ENCODE measurements around the gene SLC6A7. TPM values are rescaled to one million over a fixed set of nuclear protein-coding genes. Genes with fewer than 3 reads are reported as not detected.

SLC6A7 gene
- total and polyA plus RNA-seq, 2 donors from 2014 or later: not detected

DNA sequence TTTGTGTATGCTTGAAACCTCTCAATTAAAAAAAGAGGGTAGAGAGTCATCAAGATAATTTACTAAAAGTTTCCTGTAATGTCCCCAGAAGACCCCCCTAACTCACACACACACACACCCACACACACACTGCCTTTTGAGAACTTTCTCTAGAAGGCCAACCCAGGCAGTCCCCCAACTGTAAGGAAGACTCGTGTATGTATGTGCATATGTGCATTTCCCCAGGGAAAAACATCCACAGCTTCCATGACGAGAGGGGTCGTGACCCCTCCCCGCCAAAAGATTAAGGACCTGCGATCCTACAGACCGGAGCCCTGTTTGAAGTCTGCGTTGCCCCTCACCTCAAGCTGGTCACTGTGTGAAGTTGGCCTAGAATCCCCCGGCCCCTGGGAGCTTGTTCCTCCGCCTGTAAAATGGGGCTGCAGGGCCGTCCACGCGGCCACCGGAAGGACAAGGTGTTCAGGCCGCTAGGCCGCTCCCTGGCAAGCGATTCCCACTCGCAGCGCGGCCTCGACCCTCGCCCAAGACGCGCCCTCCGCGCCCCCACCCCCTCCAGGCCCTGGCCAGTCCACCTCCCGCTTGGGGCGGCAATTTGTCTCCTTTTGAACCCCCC is 23.7 kb upstream of the SLC6A7 start:
- H3K9me3 ChIP-seq (ENCODE audit: control insufficient read depth in 2 of 3, insufficient read depth in 1 of 3, low read length in 3 of 3): no peaks in the 10 kb centered on the region
- TF ChIP-seq, protein P1, sequence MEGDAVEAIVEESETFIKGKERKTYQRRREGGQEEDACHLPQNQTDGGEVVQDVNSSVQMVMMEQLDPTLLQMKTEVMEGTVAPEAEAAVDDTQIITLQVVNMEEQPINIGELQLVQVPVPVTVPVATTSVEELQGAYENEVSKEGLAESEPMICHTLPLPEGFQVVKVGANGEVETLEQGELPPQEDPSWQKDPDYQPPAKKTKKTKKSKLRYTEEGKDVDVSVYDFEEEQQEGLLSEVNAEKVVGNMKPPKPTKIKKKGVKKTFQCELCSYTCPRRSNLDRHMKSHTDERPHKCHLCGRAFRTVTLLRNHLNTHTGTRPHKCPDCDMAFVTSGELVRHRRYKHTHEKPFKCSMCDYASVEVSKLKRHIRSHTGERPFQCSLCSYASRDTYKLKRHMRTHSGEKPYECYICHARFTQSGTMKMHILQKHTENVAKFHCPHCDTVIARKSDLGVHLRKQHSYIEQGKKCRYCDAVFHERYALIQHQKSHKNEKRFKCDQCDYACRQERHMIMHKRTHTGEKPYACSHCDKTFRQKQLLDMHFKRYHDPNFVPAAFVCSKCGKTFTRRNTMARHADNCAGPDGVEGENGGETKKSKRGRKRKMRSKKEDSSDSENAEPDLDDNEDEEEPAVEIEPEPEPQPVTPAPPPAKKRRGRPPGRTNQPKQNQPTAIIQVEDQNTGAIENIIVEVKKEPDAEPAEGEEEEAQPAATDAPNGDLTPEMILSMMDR (IDR thresholded peaks at IDR 0.05; ENCODE audit: borderline replicate concordance, extremely low read depth, insufficient read depth): no peak
- H3K27ac ChIP-seq (ENCODE audit: low read depth in 2 of 2, low read length in 2 of 2): no peak overlapping the region
- H3K36me3 ChIP-seq (ENCODE audit: control insufficient read depth in 2 of 3, insufficient read depth in 3 of 3, low read length in 3 of 3): no peaks in the 10 kb centered on the region
- intact Hi-C loops (cut with DNase I): no loop called here
- H3K9ac ChIP-seq (ENCODE audit: low read length in 3 of 3): no peak overlapping the region
- FAIRE-seq (no peak), DNase-seq (no peak)
- peaks cover 5% of the 10 kb centered on the region for H3K27me3 ChIP-seq (ENCODE audit: control insufficient read depth, insufficient read depth, low read length)
- peaks cover 0 to 9% (median 6%) of the 10 kb centered on the region in 3 donors for H3K4me1 ChIP-seq (ENCODE audit: control insufficient read depth in 2 of 3, insufficient read depth in 2 of 3, low read depth in 1 of 3, low read length in 3 of 3)
- H3K4me3 ChIP-seq (ENCODE audit: low read length in 3 of 3): no peak overlapping the region

DNA sequence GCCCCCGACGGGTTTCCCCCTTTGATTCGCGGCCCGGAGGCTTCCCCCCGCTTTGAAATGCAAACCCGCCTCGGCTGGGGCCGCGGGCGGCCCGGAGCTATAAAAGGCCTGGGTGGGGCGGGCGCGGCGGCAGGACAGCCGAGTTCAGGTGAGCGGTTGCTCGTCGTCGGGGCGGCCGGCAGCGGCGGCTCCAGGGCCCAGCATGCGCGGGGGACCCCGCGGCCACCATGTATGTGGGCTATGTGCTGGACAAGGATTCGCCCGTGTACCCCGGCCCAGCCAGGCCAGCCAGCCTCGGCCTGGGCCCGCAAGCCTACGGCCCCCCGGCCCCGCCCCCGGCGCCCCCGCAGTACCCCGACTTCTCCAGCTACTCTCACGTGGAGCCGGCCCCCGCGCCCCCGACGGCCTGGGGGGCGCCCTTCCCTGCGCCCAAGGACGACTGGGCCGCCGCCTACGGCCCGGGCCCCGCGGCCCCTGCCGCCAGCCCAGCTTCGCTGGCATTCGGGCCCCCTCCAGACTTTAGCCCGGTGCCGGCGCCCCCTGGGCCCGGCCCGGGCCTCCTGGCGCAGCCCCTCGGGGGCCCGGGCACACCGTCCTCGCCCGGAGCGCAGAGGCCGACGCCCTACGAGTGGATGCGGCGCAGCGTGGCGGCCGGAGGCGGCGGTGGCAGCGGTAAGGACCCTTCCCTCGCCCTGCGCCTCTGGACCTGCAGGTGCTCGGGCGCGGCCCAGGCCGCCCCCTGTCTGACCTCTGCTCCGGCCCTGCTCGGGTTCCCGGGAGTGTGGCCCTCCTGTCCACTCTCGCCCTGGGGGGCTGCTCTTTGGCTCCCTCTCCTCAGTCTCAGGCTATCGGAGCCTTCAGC is 23.0 kb upstream of the SLC6A7 start, which contains the start of gene CDX1:
Gene CDX1 (plus strand): TSS at position 129 of the 862 bp plus-strand sequence. CDS start 99 bp downstream, at position 228.
- Histone ChIP-seq H3K36me3 (ENCODE audit: control insufficient read depth in 2 of 3, insufficient read depth in 3 of 3, low read length in 3 of 3) (no peaks in the 10 kb centered on the region), H3K4me1 (ENCODE audit: control insufficient read depth in 2 of 3, insufficient read depth in 2 of 3, low read depth in 1 of 3, low read length in 3 of 3) (peaks cover 0 to 6% (median 0%) of the 10 kb centered on the region in 3 donors), H3K9ac (ENCODE audit: low read length in 3 of 3) (no peak within 1 kb of the TSS), H3K27ac (ENCODE audit: low read depth in 2 of 2, low read length in 2 of 2) (no peak within 1 kb of the TSS), H3K27me3 (ENCODE audit: control insufficient read depth, insufficient read depth, low read length) (peaks cover 5% of the 10 kb centered on the region), H3K4me3 (ENCODE audit: low read length in 3 of 3) (no peak within 1 kb of the TSS), H3K9me3 (ENCODE audit: control insufficient read depth in 2 of 3, insufficient read depth in 1 of 3, low read length in 3 of 3) (no peaks in the 10 kb centered on the region)
- FAIRE-seq (no peak), DNase-seq (no peak)
- intact Hi-C loops (cut with DNase I): no loop called here
- TF ChIP-seq, protein P1 (IDR thresholded peaks at IDR 0.05; ENCODE audit: borderline replicate concordance, extremely low read depth, insufficient read depth): no peak

DNA sequence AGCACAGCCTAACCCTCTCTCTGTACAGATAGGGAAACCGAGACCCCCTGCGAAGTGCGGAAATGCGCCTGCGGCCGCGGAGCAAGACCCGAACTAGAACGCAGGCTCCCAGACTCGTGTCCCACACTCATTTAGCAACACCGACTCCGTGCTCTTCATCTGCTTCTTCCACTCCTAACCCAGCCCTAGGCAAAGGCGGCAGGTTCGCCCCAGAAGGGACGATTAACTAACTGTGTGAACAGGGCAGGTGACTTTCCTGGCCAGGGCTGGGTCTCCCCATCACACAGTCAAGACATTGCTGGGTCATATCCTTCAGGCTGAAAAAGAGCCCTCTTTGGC is 22.4 kb upstream of the SLC6A7 start:
- peaks cover 0 to 4% (median 0%) of the 10 kb centered on the region in 3 donors for H3K4me1 ChIP-seq (ENCODE audit: control insufficient read depth in 2 of 3, insufficient read depth in 2 of 3, low read depth in 1 of 3, low read length in 3 of 3)
- H3K9me3 ChIP-seq (ENCODE audit: control insufficient read depth in 2 of 3, insufficient read depth in 1 of 3, low read length in 3 of 3): no peaks in the 10 kb centered on the region
- H3K36me3 ChIP-seq (ENCODE audit: control insufficient read depth in 2 of 3, insufficient read depth in 3 of 3, low read length in 3 of 3): no peaks in the 10 kb centered on the region
- DNase-seq: no peak
- intact Hi-C loops (cut with DNase I): no loop called here
- peaks cover 5% of the 10 kb centered on the region for H3K27me3 ChIP-seq (ENCODE audit: control insufficient read depth, insufficient read depth, low read length)
- TF ChIP-seq, protein P1 (IDR thresholded peaks at IDR 0.05; ENCODE audit: borderline replicate concordance, extremely low read depth, insufficient read depth): no peak
- H3K4me3 ChIP-seq (ENCODE audit: low read length in 3 of 3): no peak overlapping the region
- H3K27ac ChIP-seq (ENCODE audit: low read depth in 2 of 2, low read length in 2 of 2): no peak overlapping the region
- FAIRE-seq: no peak
- no peak overlapping the region for H3K9ac ChIP-seq (ENCODE audit: low read length in 3 of 3)

Data from kidney (tissue), 14 donors.